NB4 (cell line): ENCODE measurements around the gene PAPOLA.

ENCODE experiments used
- CTCF ChIP-seq: IDR thresholded peaks from one replicate; pipeline ENCODE4 v1.5.1; 2012; ENCODE audit warnings: low read depth, low read length
- MYC ChIP-seq: IDR thresholded peaks from 2 replicates; pipeline ENCODE4 v1.6.1; 2011; ENCODE audit warnings: low read depth, low read length
- POLR2A ChIP-seq: IDR thresholded peaks from 2 replicates; pipeline ENCODE4 v1.6.1; 2011; ENCODE audit warnings: mild to moderate bottlenecking; ENCODE audit not compliant: insufficient read length; ENCODE audit errors: extremely low read depth
- TF ChIP-seq, protein P1 (sequence below): IDR thresholded peaks from 2 replicates; pipeline ENCODE4 v1.6.1; 2011; ENCODE audit warnings: low read depth, low read length

DNA sequence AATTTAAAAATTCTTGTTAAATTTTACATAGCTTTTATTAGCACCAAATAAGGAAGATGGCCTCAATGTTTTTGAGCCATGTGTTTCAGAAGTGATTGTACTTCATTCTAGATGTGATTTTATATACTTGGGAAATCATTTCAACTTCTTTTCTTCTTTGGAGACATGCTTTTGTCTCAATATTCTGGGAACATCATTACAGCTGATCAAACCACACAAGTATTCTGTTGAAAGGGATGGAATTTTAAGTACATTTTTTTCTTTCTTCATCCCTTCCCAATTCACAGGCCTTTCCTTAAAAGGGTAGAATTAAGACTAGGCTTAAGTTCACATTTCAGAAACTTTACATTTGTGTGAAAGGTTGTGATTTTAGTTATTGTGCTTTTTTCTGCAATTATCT is 66.4 kb downstream of the PAPOLA start:
- TF ChIP-seq CTCF = no peak
- TF ChIP-seq, protein P1, sequence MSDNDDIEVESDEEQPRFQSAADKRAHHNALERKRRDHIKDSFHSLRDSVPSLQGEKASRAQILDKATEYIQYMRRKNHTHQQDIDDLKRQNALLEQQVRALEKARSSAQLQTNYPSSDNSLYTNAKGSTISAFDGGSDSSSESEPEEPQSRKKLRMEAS = no peak
- TF ChIP-seq POLR2A = no peak
- no peak for TF ChIP-seq MYC
